ENCODE data around the gene DOCK4.
A peak's percentile ranks its signal among the peaks of the same experiment; 100 is the strongest.

The DOCK4 gene

DNA sequence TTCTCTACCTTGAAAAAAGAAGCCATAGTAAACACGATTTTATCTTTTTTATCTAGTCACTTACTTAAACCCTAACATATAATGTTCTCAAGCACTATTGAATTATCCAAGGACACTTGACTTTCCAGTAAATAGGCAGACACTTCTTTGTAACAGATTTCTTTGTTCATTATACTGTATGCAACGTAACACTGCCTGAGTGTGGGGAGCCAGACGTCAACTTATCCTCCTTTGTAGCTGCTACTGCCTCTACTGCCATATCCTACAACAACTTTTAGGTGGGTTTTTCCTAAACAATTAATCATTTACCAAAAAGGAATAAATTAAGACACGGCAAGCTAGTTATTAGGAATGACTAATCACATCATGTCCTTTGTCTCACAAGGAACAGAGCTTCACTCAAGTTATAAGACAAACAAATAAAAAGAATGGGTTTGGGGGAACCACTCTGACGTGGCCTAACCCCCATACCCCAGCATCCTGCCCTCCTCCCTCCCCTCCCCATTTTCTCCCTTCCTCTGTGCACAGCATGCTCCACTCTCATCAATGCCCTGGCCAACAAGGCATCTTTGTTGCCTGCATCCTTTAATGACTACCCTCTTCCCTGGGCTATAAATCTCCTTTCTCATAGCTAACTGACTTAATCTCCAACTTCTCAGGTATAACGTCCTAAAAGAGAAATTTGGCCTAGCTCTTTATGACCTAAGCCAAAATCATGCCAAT, 43.3 kb downstream of the DOCK4 start:
- no peaks in the 10 kb centered on the region for H3K9me2 ChIP-seq (replicated peaks; ENCODE audit: low read depth, low read length)
- H3K4me2 ChIP-seq (ENCODE audit: low read depth, low read length, poor library complexity, severe bottlenecking) = no peak overlapping the region
- no peaks in the 10 kb centered on the region for H3K36me3 ChIP-seq (ENCODE audit: insufficient read depth, low read length)
- peak overlapping the region; percentile 18 for H3K9ac ChIP-seq (ENCODE audit: low read depth, low read length, poor library complexity, severe bottlenecking)
- no peaks in the 10 kb centered on the region for H4K20me1 ChIP-seq (ENCODE audit: insufficient read depth, low read length, poor library complexity, severe bottlenecking)
- TF ChIP-seq, protein P1, sequence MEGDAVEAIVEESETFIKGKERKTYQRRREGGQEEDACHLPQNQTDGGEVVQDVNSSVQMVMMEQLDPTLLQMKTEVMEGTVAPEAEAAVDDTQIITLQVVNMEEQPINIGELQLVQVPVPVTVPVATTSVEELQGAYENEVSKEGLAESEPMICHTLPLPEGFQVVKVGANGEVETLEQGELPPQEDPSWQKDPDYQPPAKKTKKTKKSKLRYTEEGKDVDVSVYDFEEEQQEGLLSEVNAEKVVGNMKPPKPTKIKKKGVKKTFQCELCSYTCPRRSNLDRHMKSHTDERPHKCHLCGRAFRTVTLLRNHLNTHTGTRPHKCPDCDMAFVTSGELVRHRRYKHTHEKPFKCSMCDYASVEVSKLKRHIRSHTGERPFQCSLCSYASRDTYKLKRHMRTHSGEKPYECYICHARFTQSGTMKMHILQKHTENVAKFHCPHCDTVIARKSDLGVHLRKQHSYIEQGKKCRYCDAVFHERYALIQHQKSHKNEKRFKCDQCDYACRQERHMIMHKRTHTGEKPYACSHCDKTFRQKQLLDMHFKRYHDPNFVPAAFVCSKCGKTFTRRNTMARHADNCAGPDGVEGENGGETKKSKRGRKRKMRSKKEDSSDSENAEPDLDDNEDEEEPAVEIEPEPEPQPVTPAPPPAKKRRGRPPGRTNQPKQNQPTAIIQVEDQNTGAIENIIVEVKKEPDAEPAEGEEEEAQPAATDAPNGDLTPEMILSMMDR (conservative IDR thresholded peaks at IDR 0.05; ENCODE audit: low read length) = no peak
- no peak for TF ChIP-seq EZH2phosphoT487 (IDR thresholded peaks at IDR 0.05; ENCODE audit: borderline replicate concordance)
- no peaks in the 10 kb centered on the region for H3K27me3 ChIP-seq (ENCODE audit: insufficient read depth, low read length, poor library complexity, severe bottlenecking)
- H2AFZ ChIP-seq (ENCODE audit: low read length) = no peak overlapping the region; the same call in 1 of the 2 replicates
- no peaks in the 10 kb centered on the region for H3F3A ChIP-seq (ENCODE audit: low read depth)
- H3K79me2 ChIP-seq (ENCODE audit: insufficient read depth, low read length) = no peaks in the 10 kb centered on the region
- H3K4me1 ChIP-seq (ENCODE audit: insufficient read depth, low read length, poor library complexity, severe bottlenecking) = peaks cover 28% of the 10 kb centered on the region
- H3K9me3 ChIP-seq (ENCODE audit: insufficient read depth, low read depth, low read length) = no peaks in the 10 kb centered on the region
- H3K4me3 ChIP-seq (ENCODE audit: low read length, poor library complexity, severe bottlenecking) = no peak overlapping the region

DNA sequence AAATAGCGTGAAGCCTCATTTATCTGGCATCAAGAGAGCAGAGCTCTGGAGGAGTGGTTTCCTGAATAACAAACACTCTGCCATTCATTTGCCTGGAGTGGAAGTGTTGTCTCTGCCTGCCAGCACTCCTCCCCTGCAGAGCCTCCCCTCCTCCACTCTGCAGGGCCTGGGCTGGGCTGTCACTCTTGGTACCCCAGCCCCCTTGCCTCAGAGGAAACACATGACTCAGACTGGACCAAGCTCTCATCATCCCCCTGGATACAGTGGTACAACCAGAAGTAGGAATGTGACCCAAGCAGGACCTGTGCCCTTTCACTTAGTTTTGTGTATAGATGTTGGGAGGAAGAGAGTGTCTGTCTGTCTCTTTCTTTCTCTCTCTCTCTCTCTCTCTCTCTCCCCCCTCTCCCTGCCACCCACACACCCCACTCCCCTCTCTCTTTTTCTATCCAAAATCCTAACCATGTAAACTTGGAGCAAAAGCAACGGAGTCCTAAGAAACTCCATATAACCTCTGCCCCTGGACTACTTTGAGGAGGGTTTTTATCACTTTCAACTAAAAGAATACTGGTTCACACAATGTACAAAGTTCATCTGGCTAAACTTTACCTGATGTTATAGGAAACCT, 43.9 kb downstream of the DOCK4 start:
- Histone ChIP-seq H3K4me3 (ENCODE audit: low read length, poor library complexity, severe bottlenecking) (peak overlapping the region; percentile 16), H2AFZ (ENCODE audit: low read length) (peak overlapping the region; percentile 43; the same call in 1 of the 2 replicates), H3K9me2 (replicated peaks; ENCODE audit: low read depth, low read length) (no peaks in the 10 kb centered on the region), H3K9me3 (ENCODE audit: insufficient read depth, low read depth, low read length) (no peaks in the 10 kb centered on the region), H3K79me2 (ENCODE audit: insufficient read depth, low read length) (no peaks in the 10 kb centered on the region), H3K4me2 (ENCODE audit: low read depth, low read length, poor library complexity, severe bottlenecking) (peak overlapping the region; percentile 49), H4K20me1 (ENCODE audit: insufficient read depth, low read length, poor library complexity, severe bottlenecking) (no peaks in the 10 kb centered on the region), H3F3A (ENCODE audit: low read depth) (no peaks in the 10 kb centered on the region; the same call in 1 of the 2 replicates), H3K4me1 (ENCODE audit: insufficient read depth, low read length, poor library complexity, severe bottlenecking) (peaks cover 35% of the 10 kb centered on the region), H3K9ac (ENCODE audit: low read depth, low read length, poor library complexity, severe bottlenecking) (peak overlapping the region; percentile 18), H3K36me3 (ENCODE audit: insufficient read depth, low read length) (no peaks in the 10 kb centered on the region), H3K27me3 (ENCODE audit: insufficient read depth, low read length, poor library complexity, severe bottlenecking) (no peaks in the 10 kb centered on the region)
- TF ChIP-seq, protein P1 (conservative IDR thresholded peaks at IDR 0.05; ENCODE audit: low read length) = no peak
- TF ChIP-seq EZH2phosphoT487 (IDR thresholded peaks at IDR 0.05; ENCODE audit: borderline replicate concordance) = no peak

DNA sequence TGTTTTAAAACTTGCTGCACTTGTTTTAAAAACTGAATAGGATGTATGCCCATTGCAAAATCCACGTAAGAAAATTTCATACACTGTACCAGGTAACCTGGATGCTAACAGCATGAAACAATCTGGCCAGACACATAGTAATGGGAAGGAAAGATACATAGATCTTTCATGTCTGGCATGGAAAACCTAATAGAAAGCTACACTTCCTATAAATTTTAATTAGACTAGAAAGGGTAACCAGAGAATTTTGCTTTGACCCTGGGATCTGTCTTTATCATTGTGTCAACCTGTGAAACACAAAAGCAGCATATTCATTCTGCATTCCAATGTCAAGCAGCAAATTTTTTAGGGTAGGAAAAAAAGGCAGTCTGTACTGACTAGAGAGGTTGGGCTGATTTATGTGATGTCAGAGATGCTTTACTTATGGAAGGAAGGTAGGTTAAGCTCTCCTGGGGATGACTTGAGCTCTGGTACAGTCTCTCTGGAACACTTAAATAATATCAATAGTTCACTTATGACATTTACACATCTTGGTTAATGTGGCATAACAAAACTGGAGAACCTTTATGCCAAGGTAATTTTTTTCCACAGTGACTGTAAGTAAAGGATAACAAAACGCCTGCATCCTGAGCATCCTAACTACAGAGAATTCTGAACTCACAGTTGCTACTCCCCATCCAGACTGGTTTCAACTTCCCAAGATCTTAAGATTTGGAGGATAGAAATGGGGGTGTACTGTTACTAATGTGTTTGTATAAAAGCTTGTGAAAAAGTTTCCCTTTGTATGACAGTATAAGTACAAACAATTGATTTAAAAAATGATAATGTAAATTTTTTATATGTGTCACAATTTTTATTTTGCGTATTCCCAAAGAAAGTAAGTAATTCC, 44.7 kb downstream of the DOCK4 start:
- no peaks in the 10 kb centered on the region for H3K79me2 ChIP-seq (ENCODE audit: insufficient read depth, low read length)
- H3K27me3 ChIP-seq (ENCODE audit: insufficient read depth, low read length, poor library complexity, severe bottlenecking) = no peaks in the 10 kb centered on the region
- no peaks in the 10 kb centered on the region for H4K20me1 ChIP-seq (ENCODE audit: insufficient read depth, low read length, poor library complexity, severe bottlenecking)
- no peak overlapping the region for H3K4me3 ChIP-seq (ENCODE audit: low read length, poor library complexity, severe bottlenecking)
- H2AFZ ChIP-seq (ENCODE audit: low read length) = no peak overlapping the region
- H3F3A ChIP-seq (ENCODE audit: low read depth) = no peaks in the 10 kb centered on the region; the same call in 1 of the 2 replicates
- H3K9ac ChIP-seq (ENCODE audit: low read depth, low read length, poor library complexity, severe bottlenecking) = no peak overlapping the region
- H3K9me2 ChIP-seq (replicated peaks; ENCODE audit: low read depth, low read length) = no peaks in the 10 kb centered on the region
- H3K9me3 ChIP-seq (ENCODE audit: insufficient read depth, low read depth, low read length) = no peaks in the 10 kb centered on the region
- peaks cover 41% of the 10 kb centered on the region for H3K4me1 ChIP-seq (ENCODE audit: insufficient read depth, low read length, poor library complexity, severe bottlenecking)
- H3K4me2 ChIP-seq (ENCODE audit: low read depth, low read length, poor library complexity, severe bottlenecking) = peak overlapping the region; percentile 49
- H3K36me3 ChIP-seq (ENCODE audit: insufficient read depth, low read length) = no peaks in the 10 kb centered on the region
- TF ChIP-seq, protein P1 (conservative IDR thresholded peaks at IDR 0.05; ENCODE audit: low read length) = no peak
- TF ChIP-seq EZH2phosphoT487 (IDR thresholded peaks at IDR 0.05; ENCODE audit: borderline replicate concordance) = no peak
